HG02759 (cell line): ENCODE measurements around the gene EDEM3.
"Not testable (repeated sequence)": the region's sequence is repeated elsewhere in the genome, so short reads cannot be mapped to it uniquely, and the experiment has no call there.

Experiments used
- ATAC-seq: cut with Tn5 transposase; IDR thresholded peaks from one replicate; pipeline ENCODE4 v1.9.1; 2021; ENCODE audit warnings: mild to moderate bottlenecking, moderate library complexity; ENCODE audit not compliant: unreplicated experiment

EDEM3 gene

GRCh38 chr1:184680611-184681225 lies 73.9 kb downstream of the EDEM3 start:
- ATAC-seq, result not testable (repeated sequence)

GRCh38 chr1:184679472-184679871 lies 75.2 kb downstream of the EDEM3 start:
- ATAC-seq, result not testable (repeated sequence)

DNA sequence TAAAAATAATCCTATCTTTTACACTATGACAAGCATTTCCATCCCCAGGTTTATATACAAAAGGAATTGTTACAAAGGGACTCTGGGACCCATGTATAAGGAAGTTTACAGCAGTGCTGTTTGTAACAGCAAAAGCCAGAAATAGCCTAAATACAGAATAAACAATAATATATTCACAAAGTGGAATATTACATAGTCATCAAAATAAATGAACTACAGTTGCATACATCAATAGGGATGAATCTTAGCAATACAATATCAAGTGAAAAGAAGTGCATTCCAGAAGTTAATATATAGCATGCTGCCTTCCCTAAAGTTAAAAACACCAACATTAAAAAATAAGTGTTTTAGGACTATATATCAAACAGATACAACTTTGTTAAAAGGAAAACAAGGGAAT lies 77.3 kb downstream of the EDEM3 start:
- ATAC-seq, result no peak

DNA sequence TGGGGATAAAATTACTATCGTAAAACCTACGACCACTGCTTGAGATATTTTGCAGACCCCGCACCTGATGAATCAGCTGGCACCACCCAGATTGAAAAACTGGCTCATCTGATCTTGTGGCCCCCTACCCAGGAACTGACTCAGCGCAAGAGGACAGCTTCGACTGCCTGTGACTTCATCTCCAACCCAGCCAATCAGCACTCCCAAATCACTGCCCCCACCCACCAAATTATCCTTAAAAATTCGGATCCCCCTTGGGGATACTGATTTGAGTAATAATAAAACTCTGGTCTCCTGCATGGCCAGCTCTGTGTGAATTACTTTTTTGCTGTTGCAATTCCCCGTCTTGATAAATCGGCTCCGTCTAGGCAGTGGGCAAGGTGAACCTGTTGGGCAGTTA lies 81.4 kb downstream of the EDEM3 start:
- ATAC-seq, result no peak

GRCh38 chr1:184672013-184672726 lies 82.5 kb downstream of the EDEM3 start:
- no peak for ATAC-seq

DNA sequence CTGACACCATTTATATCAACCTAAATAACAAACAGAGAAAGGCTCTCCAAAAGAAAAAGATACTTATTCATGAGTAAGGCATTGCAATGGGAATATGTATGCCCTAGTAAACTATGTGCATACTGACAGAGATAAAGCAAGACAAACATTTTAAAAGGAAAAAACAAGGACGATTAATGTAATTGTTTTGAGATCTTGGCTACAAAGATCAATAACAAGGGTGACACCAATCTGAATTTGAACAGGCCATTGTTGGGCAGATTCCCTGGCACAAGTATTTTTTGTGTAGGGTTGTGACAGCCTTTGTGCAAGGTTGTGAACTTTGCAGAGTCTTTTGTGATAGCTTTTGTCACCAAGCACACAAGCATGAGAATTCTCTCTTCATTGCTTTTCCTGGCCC lies 85.3 kb downstream of the EDEM3 start:
- ATAC-seq, result no peak

- ATAC-seq, result no peak
Observed at GRCh38 chr1:184665360-184665759, 89.3 kb downstream of the EDEM3 start.

DNA sequence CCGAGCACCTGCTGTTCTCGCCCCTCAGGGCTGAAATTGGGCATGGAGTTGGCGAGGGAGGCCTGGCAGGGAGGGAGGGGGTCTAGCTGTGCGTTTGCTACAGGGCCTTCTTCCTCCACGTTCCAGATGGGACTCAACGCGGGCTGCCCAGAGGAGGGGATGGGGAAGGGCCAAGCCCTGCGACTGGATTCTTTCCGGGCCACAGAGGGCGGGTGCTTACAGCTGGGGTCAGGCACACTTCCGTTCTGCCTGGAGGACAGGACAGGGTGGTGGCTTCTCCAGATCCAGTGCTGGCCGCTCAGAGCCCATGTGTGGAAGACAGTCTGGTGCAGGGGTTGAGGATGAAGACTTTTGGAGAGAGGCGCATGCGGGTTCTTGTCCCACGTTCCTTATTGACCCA lies 90.0 kb downstream of the EDEM3 start:
- no peak for ATAC-seq

GRCh38 chr1:184664042-184664660 lies 90.5 kb downstream of the EDEM3 start:
- peak; percentile 73 for ATAC-seq

DNA sequence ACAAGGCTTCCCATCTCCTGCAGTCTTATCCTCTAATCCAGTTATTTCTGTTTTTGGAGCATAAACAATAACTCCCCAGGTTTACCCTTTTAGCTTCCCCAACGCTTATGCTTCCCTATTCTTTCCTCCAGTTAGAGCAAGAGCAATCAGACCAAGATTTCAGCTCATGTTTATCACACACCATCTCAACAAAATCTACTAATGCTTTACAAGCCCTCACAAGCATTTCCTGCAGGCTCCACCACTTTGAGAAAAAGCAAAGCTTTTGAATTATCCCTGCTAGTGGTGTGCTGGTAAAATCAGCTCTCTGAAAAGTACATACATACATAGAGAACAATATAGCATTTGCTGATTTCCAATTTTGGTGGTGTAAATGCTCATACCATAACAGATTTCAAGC lies 92.9 kb downstream of the EDEM3 start:
- ATAC-seq, result no peak

- no peak for ATAC-seq
Observed at GRCh38 chr1:184660462-184661191, 94.0 kb downstream of the EDEM3 start.

GRCh38 chr1:184658055-184658454 lies 96.6 kb downstream of the EDEM3 start:
- no peak for ATAC-seq

- ATAC-seq, result no peak
Observed at GRCh38 chr1:184656221-184656620, 98.4 kb downstream of the EDEM3 start.

- ATAC-seq, result no peak
Observed at GRCh38 chr1:184655185-184655584, 99.5 kb downstream of the EDEM3 start.

DNA sequence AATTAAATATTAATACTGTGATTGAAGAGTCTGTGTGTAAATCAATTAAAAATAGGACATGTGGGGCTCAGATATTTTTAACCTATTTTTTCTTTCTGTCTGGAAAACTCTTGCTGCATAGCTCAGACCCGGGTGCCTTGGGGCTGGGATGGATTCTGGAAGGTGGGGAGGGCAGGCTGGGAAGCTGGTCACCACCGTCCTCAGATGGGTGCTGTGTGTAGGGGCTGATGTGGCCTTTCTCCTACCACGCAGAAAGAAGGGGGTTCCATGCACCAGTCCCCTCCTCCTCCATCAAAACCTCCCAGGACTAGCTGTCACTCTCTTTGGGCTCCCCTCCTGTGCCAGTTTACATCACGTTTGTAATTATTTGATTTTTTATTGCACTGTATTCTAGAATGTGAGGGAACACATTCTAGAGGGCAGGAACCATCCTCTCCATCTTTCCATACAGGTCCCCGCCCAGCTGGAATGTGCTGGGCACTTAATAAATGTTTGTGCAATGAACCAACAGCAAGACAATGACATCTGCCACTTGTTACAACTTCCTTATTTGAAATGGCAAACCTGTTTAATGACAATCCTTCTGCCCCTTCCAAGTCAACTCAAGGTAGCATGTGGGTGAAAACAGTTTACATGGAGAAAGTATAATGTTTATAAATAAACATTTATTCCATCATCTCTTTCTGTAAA lies 104.3 kb downstream of the EDEM3 start:
- ATAC-seq, result no peak

- peak; percentile 93 for ATAC-seq
Observed at GRCh38 chr1:184649451-184649888, 105.2 kb downstream of the EDEM3 start.

GRCh38 chr1:184648856-184649201 lies 105.8 kb downstream of the EDEM3 start:
- no peak for ATAC-seq

DNA sequence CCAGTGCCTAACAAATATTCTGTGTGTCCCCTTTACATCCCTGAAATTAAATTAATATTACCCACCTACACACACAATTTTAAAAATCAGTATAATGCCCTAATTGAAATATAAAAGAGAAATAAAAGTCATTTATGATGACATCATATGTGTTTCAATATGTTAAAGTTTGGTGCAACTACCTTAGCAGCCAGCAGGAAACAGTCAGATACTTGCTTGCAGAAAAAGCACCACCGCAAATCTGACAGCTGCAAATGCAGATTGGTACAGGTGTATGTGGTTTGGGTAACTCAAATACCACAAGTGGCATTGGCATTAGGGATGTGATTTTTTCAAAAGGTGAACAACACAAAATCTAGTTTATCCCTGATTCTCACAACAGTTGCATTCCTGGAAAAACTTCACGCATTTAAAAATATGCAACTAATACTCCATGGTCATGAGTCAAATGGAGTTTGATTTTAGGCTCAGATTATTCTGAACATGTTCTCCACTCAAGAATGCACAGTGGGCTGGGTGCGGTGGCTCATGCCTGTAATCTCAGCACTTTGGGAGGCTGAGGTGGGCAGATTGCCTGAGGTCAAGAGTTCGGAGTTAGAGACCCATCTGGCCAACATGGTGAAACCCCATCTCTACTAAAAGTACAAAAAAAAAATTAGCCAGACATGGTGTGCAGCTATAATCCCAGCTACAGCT lies 106.3 kb downstream of the EDEM3 start:
- no peak for ATAC-seq

DNA sequence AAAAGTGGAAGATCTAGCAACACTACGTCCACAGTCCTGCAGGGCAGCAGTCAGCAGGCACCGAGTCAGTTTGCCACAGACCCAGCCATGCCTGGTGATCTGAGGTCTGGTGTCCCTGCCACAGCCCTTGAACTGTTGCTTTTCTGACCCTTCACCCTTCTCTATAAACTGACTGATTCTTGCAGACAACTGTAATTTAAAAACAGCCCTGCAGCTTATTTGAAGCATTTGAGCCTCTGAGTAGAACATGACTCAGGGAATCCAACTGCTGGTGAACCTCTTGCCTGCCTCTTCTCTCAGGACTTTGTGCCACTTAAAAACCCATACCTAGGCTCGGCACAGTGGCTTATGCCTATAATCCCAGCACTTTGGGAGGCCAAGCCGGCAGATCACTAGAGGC lies 107.2 kb downstream of the EDEM3 start:
- ATAC-seq, result no peak

DNA sequence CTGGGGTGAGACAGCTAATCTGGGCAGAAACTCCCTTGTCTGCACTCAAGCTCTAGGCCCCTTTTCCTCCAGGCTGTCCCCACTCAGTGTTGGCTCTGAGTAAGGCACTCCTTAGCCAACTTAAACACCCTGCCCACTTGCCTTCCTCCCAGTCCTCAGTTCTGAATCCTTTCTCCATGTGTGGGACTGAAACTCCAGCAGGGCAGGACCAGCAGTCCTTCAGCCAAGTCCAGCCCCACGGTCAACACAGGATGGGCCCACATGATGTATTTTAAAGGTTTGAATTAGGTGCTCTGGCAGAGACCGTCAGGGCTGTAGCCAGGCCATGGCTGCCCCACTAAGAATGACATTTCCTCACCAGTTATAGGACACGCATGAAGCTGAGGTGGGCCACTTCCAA lies 107.8 kb downstream of the EDEM3 start:
- no peak for ATAC-seq
